ENCODE measurements around the gene LRRD1.
"Not testable (repeated sequence)": the region's sequence is repeated elsewhere in the genome, so short reads cannot be mapped to it uniquely, and the experiment has no call there.

Gene LRRD1

DNA sequence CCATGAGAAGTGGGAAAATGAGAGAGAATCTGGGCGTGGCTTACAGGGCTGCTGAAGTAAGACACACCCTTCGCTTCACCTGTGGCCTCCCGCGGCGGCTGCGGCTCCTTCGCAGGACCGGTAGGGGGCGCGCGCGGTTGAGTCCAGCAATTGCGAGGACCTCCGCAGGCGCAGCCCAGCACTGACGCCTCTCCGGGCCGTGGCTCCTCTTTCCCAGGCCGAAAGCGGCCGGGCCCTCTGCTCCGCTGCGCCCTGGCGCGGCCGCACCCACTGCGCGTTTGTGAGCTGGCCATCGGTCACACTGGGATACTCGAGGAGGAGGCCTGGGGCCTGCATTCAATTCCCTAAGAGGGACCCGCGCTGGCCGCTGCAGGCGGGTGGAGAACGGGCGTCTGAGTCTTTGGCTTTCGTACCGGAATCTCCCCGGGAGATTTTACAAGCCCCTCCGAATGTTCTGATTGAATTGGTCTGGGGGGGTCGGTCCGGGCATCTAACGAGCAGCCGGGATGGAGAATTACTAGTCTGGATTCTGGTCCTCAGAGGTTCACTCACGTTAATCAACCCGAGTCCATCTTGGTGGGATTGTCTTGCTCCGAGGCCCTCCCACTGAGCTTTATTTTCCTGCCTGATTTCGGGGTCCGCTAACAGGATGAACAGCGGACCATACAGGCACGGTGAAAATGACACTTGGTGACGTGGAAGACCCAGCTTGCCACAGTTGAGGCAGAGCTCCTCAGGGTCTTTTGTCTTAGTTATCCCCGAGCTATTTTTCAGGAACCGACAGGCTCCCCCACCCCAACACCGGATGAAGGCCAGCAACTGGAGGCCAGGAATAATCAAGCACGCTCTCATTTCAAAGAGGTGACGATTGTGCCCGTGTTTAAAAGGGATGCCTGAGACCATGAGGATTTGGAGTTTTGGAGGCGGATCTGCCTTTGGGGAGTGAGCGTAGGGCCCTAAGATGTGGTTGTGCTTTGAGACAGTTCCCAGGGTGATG is at the start of gene LRRD1:
Gene LRRD1, minus strand, starts transcription at position 215 of the 997 bp plus-strand sequence. CDS start 13,940 bp downstream, outside the sequence.
- peak; percentile 76 for DNase-seq (ENCODE audit: low read depth)

DNA sequence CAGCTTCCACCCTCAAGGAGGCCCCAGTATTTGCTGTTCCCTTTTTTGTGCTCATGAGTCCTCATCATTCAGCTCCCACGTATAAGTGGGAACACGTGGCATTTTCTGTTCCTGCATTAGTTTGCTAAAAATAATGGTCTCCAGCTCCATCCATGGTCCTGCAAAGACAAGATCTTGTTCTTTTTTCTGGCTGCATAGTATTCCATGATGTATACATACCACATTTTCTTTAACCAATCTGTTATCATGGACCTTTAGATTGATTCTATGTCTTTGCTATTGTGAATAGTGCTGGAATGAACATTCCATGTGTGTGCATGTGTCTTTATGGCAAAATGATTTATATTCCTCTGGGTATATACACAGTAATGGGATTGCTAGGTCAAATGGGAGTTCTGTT is 49.8 kb upstream of the LRRD1 start:
- no peak for DNase-seq (ENCODE audit: low read depth)

DNA sequence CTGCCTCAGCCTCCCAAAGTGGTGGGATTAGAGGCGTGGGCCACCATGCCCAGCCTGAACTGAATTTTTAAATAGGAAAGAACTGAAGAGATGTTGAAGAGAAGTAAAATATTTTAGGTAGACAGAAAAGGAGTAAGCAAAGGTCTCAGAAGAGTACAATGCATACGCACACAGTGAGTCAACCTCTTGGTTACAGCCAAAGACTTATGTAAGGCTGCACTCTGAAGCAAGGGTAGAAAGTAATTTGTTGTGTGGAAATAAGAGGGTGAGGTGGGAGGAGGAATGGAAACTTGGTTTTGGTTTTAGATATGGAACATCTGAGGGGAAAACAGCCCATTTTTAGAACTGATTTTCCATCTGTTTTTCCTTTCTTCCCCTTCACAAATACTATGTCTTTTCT is 49.2 kb upstream of the LRRD1 start:
- no peak for DNase-seq (ENCODE audit: low read depth)

DNA sequence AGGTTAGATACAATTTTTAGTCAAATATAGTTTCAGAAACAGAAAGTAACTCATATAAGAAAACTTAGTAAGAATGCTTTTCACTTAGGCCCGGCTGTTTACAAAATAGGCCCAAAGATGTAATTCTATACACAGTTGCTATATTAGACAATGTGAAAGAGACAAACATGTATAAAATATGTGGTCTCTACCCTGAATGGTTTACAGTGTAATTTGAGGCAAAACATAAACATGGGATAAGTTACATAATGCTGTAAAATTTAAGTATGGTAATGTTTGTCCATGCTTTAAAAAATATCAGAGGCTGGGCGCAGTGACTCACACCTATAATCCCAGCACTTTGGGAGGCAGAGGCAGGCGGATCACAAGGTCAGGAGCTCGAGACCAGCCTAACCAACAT is 48.0 kb upstream of the LRRD1 start:
- DNase-seq (ENCODE audit: low read depth), result no peak

DNA sequence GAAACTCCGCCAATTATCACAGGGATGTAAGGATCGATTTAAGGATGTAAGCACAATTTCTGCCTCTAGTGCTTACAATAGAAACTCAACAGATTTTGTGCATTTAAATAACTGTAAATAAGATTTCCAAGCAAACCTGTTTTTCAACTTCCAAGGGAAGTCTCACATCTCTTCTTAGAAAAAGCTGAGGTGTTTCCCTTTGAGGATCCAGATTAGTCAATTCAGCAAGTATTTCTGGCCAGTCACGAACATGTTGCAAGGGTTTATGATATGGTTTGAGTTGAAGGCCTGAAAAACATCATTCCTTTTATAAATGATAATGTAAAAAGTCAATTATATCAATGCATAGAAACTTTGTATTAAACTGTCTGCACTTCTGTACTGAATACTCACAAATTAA is 42.8 kb upstream of the LRRD1 start:
- no peak for DNase-seq (ENCODE audit: low read depth)

DNA sequence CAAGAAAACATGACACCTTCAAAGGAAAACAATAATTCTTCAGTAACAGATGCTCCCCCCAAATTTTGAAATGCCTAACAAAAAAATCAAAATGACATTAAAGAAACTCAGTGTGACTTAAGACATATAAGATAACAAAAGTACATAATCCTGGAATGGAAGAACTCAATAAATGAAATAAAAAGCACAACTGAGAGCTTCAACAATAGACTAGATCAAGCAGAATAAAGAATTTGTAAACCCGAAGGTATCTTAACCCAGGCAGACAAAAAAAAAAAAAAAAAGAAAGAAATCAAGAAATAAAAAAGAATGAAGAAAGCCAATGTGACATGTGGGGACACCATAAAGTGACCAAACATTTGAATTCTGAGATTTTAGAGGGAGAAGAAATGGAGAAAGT is 27.7 kb upstream of the LRRD1 start:
- DNase-seq (ENCODE audit: low read depth), result no peak

DNA sequence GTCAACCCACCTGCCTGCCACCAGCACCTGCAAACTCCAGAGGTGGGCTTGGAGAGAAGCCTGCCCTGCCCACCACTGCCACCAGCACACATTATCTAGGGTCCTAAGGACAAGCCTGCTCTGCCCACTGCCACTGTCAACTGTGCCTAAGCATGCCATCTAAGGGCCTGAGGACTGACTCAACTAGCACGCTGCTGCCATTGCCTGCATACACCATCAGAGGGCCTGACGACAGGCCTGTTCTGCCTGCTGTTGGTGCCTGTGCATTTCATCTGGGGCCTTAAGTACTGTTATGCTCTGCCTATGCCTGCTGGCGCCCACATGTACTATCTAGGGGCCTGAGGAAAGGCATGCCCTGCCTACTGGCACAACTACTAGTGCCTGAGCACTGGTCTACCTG is 27.0 kb upstream of the LRRD1 start:
- DNase-seq (ENCODE audit: low read depth), result no peak

DNA sequence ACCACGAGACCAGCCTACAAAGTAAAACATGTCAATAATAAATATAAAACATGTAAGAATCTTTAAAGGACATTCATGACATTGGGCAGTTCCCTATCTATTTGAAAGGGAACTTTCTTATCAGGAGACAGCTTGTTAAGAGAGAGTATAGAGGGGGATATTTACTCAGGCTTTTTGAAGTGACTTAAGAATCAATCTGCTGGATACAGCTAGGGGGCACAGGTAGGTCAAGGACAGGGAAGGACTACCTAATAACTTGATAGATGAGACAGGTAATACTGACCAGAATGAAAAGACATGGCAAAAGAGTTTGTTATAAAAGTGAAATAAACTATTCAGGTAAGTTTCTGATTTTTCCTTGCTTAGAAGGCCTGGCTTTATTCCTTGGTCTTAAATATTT is 21.8 kb upstream of the LRRD1 start:
- DNase-seq (ENCODE audit: low read depth), result no peak

DNA sequence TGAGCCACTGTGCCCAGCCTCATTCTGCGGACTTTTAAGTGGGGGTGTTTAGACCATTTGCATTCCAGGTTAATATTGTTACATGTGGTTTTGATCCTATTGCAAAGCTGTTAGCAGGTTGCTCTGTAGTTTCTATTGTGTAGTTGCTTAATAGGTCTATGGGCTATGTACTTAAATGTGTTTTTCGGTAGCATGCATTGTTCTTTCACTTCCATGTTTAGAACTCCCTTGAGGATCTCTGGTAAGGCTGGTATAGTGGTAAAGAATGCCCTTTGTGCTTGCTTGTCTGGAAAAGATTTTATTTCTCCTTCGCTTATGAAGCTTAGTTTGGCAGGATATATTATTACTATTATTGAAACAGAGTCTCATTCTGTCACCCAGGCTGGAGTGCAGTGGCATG is 13.4 kb upstream of the LRRD1 start:
- DNase-seq (ENCODE audit: low read depth), result no peak

DNA sequence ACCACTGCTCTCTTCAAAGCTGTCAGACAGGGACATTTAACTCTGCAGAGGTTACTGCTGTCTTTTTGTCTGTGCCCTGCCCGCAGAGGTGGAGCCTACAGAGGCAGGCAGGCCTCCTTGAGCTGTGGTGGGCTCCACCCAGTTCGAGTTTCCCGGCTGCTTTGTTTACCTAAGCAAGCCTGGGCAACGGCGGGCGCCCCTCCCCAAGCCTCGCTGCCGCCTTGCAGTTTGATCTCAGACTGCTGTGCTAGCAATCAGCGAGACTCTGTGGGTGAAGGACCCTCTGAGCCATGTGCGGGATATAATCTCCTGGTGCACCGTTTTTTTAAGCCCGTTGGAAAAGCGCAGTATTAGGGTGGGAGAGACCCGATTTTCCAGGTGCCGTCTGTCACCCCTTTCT is 10.3 kb upstream of the LRRD1 start:
- not testable (repeated sequence) for DNase-seq (ENCODE audit: low read depth)

DNA sequence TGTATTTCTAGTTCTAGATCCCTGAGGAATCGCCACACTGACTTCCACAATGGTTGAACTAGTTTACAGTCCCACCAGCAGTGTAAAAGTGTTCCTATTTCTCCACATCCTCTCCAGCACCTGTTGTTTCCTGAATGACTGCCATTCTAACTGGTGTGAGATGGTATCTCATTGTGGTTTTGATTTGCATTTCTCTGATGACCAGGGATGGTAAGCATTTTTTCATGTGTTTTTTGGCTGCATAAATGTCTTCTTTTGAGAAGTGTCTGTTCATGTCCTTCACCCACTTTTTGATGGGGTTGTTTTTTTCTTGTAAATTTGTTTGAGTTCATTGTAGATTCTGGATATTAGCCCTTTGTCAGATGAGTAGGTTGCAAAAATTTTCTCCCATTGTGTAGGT is 5.4 kb upstream of the LRRD1 start:
- DNase-seq (ENCODE audit: low read depth), result not testable (repeated sequence)

DNA sequence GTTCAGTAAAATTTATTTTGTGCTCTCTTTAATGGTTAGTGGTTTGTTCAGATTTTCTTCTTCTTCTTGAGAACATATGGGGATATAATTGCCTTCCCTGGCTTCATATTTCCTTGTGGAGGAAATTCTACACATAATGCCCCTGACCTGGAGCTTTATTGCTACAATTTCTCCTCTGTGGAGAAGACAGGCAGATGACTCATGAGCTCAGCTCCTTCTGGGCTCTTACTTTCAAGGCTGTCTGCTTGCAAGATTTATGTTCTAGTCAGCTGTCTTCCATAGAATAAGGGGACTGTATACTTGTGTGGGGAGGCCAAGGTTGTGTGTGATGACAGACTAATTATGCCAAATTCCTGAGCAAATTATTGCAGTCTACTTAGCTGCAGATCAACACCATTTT is 1.6 kb downstream of the LRRD1 start:
- no peak for DNase-seq (ENCODE audit: low read depth)

DNA sequence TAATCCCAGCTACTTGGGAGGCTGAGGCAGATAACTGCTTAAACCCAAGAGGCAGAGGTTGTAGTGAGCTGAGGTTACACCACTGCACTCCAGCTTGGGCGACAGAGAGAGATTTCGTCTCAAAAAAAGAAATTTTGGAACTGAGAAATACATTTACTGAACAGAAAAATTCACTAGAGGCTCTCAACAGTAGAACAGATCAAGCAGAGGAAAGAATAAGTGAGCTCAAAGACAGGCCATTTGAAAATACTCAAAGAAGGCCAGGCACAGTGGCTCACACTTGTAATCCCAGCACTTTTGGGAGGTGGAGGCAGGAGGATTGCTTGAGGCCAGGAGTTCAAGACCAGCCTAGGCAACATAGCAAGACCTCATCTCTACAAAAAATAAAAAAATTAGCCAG is 9.4 kb downstream of the LRRD1 start:
- DNase-seq (ENCODE audit: low read depth), result not testable (repeated sequence)

DNA sequence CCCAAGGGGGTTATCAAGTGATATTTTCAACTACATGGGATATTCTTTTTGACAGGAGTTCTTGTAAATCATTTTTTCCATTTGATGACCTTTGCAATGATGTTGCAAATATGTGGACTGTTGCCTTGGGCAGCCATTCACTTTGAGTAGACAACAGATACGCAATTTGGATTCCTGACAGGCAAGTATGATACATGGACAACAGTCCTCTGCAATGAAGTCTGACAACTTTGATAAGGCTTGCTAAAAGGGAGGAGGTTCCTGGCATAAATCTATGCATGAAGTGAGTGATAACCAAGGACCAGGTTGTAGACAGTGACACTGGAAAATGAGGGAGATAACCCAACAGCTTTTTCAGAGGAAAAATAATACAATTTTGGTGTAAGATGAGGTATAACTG is 17.7 kb downstream of the LRRD1 start:
- DNase-seq (ENCODE audit: low read depth), result no peak

DNA sequence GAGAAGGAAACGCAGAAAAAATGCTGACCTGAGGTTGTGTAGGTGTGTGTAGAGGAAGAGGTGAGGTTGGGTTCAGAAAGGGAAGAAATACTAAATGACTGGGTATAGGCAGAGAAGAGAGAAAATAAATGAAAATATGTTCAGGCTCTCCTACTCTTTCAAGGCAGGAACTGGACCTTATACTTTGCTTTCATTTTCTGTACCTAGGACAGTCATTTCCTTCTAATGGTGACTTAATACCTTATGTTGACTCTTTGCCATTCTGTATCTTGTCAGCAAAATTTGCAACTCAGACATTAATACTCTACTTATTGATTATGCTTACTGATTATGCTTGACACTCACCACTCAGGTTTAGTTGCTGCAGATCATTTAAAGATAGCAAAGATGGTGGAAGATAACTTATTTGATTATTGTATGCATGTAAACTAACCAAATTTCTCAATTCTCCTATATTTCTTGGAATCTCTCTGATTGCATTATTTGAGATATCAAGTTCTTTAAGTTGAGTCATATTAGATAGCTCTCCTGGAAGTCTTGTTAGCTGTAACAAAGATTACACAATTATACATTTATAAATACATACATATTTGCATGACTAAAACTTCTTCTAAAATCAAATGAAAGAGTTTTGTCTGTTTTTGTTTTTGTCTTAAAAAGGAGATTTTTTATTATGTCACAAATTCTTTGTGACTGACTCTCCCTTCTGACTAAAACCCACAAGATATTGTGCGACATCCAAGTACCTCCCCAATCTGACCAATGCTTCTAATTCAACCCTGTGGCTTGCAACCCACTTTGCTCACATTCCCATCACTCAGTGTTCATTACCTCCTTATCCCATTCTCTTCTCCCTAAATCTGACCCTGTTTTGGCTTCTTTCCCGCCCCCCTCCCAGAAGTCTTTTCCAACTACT is 20.0 kb downstream of the LRRD1 start:
- DNase-seq (ENCODE audit: low read depth), result no peak

DNA sequence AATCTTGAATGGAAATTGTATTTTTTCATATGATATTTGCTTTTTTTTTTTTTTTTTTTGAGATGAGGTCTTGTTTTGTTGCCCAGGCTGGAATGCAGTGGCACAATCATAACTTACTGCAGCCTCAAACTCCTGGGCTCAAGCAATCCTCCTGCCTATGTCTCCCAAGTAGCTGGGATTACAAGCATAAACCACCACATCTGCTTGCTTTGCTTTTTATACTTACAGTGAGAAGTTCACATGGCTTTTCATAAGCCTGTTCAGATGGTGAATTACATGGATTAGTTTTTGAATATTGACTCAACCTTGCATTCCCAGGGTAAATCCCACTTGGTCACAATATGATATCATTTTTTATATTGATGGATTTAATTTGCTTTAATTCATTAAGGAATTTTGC is 22.0 kb downstream of the LRRD1 start:
- no peak for DNase-seq (ENCODE audit: low read depth)

DNA sequence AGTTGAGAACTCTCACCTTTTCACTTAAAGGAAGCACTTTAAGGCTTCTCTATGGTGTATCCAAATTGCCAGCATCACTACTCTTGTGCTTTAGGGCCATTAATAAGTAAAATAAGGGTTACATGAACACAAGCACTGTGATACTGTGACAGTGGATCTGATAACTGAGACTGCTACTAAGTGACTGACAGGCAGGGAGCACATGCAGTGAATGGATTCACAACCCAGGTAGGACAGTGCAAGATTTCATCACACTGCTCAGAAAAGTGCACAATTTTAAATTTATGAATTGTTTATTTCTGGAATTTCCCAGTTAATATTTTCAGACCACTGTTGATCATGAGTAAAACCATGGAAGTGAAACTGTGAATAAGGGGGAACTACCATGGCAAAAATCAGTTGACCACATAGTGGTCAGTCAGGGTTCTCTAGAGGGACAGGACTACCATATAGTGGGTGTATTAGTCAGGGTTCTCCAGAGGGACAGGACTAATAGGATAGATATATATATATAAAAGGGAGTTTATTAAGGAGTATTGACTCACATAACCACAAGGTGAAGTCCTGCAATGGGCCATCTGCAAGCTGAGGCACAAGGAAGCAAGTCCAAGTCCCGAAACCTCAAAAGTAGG is 23.7 kb downstream of the LRRD1 start:
- DNase-seq (ENCODE audit: low read depth), result no peak

DNA sequence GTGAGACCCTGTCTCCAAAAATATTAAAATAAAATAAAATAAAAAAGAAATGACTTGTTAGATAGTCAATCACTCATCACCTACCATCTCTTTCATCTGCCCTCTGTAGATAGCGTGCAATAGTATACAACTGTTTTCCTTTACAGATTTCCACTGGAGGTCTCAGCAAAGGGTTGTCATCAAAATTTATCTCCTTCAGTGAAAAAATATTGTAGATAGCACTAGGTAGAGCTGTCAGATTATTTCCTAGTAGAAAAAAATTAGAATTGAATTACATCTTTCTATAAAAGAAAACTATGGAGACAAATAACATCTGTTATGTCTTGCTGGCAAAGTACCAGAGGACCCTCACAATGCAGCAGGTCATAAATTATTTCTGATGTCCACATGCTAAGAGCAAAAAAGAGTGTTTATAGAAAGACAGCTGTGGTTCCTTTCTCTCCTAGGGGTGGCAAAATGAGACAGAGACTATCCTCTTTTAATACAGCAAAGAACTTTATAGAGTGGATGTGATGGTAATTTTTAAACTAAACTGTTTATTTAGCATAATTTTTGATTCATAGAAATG is 28.4 kb downstream of the LRRD1 start:
- no peak for DNase-seq (ENCODE audit: low read depth)

DNA sequence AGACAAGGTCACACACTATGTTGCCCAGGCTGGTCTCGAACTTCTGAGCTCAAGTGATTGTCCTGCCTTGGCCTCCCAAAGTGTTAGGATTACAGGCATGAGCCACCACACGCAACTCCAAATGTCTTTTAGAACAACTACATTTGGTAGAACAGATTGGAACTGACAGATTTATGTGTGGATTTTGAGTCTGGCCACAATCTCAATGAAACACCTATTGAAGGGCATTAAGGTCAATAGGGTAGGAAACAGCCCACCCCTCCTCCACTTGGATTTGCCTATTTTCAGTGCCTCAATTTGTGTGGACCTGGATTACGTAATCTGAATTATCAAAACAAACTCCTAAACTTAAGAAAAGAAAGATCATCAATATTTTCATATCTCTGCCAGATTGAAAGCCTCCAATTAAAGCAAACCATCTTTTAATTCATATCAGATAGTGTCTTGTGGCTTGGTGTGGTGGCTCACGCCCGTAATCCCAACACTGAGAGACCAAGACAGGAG is 29.2 kb downstream of the LRRD1 start:
- DNase-seq (ENCODE audit: low read depth), result no peak

DNA sequence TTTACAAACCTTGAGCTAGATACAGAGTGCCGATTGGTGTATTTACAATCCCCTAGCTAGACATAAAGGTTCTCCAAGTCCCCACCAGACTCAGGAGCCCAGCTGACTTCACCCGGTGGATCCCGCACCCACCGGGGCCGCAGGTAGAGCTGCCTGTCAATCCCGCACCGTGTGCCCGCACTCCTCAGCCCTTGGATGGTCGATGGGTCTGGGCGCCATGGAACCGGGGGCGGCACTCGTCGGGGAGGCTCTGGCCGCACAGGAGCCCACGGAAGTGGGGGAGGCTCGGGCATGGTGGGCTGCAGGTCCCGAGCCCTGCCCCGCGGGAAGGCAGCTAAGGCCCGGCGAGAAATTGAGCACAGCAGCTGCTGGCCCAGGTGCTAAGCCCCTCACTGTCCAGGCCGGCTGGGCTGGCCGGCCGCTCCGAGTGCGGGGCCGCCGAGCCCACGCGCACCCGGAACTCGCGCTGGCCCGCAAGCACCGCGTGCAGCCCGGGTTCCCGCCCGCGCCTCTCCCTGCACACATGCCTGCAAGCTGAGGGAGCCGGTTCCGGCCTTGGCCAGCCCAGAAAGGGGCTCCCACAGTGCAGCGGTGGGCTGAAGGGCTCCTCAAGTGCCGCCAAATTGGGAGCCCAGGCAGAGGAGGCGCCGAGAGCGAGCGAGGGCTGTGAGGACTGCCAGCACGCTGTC is 35.6 kb downstream of the LRRD1 start:
- DNase-seq (ENCODE audit: low read depth), result not testable (repeated sequence)

DNA sequence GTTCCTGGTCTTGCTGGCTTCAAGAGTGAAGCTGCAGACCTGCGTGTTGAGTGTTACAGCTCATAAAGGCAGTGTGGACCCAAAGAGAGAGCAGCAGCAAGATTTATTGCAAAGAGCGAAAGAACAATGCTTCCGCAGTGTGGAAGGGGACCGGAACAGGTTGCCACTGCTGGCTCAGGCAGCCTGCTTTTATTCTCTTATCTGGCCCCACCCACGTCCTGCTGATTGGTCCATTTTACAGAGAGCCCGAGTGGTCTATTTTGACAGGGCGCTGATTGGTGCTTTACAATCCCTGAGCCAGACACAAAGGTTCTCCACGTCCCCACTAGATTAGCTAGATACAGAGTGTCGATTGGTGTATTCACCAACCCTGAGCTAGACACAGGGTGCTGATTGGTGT is 36.2 kb downstream of the LRRD1 start:
- DNase-seq (ENCODE audit: low read depth), result not testable (repeated sequence)

Measured in stimulated activated CD8-positive, alpha-beta memory T cell treated with anti-CD3 and anti-CD28 coated beads, Interleukin-7, amount 100 ng/mL, for 24 hours (primary cell).